Stimulated activated naive CD8-positive, alpha-beta T cell treated with anti-CD3 and anti-CD28 coated beads, Interleukin-15, Interleukin-2, amounts not matched to agents 100 ng/mL and 50 ng/mL, for 24 hours (primary cell): ENCODE measurements around the gene THADA.
"Not testable (repeated sequence)": the region's sequence is repeated elsewhere in the genome, so short reads cannot be mapped to it uniquely, and the experiment has no call there.

Experiments used
- H3K27ac Mint-ChIP-seq: one replicate; pipeline ENCODE4 v1.8.0; 2021; ENCODE audit warnings: mild to moderate bottlenecking, mixed read lengths
- H3K27me3 Mint-ChIP-seq: one replicate; pipeline ENCODE4 v1.8.0; 2021; ENCODE audit warnings: mixed read lengths
- H3K36me3 Mint-ChIP-seq: one replicate; pipeline ENCODE4 v1.8.0; 2021; ENCODE audit warnings: low read depth, mixed read lengths
- H3K4me1 Mint-ChIP-seq: one replicate; pipeline ENCODE4 v1.8.0; 2021; ENCODE audit warnings: low read depth, mixed read lengths
- H3K4me3 Mint-ChIP-seq: one replicate; pipeline ENCODE4 v1.8.0; 2021; ENCODE audit warnings: mild to moderate bottlenecking, mixed read lengths
- H3K9me3 Mint-ChIP-seq: one replicate; pipeline ENCODE4 v1.8.0; 2021; ENCODE audit warnings: mixed read lengths

Gene THADA

DNA sequence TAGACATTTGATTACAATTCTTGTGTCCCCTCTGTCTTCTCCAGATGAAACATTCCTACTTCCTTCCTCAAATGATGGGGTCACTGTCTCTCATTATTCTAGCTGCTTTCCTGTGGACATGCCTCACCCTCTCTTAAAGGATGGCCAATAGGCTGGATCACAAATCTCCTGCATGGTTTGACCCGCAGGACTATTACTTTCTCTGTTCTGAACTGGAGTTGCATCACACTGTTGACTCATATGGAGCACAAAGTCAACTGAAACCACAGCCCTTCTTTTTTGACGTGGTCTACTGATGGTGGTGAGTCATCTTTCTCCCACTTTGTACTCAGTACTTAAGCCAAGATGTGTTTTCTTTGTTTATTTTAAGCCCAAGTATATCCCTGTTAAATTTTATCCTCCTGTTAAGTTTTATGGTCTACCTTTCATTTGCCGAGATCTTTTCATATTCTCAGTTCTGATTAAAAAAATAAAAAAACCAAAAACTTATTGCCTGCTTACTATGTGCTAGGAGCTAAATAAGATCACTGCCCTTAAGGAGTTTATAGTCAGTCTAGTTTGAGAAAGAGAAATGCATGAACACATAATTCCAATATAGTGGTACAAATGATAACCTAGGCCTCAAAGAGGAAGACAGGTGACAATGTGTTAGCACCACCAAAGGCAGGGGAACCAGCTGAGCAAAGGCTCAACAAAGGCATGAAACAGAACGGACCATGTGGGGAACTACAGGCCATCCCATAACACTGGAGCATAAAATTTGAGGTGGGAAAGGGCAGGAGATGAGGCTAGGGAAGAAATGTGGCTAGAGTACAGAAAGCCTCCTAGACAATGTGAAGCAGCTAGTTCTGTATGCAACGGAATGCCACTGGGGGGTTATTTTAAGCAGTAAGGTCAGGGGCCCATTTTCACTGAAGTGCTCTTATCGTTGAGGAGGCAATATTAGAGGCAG, 301.8 kb downstream of the THADA start:
- peaks cover 29% of the 10 kb centered on the region for H3K4me1 Mint-ChIP-seq

GRCh38 chr2:43292851-43293743, 302.7 kb downstream of the THADA start:
- Mint-ChIP-seq H3K27ac (peak overlapping the region; percentile 94), H3K27me3 (no peaks in the 10 kb centered on the region), H3K4me1 (peaks cover 29% of the 10 kb centered on the region), H3K4me3 (peak overlapping the region; percentile 27), H3K9me3 (no peaks in the 10 kb centered on the region), H3K36me3 (peaks cover 57% of the 10 kb centered on the region)

More for the DNA sequence above, 301.8 kb downstream of the THADA start:
- Mint-ChIP-seq H3K4me3 (peak overlapping the region; percentile 27), H3K9me3 (no peaks in the 10 kb centered on the region), H3K36me3 (peaks cover 54% of the 10 kb centered on the region), H3K27me3 (no peaks in the 10 kb centered on the region), H3K27ac (peak overlapping the region; percentile 94)

GRCh38 chr2:43292297-43292696, 303.5 kb downstream of the THADA start:
- Mint-ChIP-seq H3K27ac (no peak overlapping the region), H3K27me3 (no peaks in the 10 kb centered on the region), H3K4me1 (peaks cover 29% of the 10 kb centered on the region), H3K4me3 (no peak overlapping the region), H3K9me3 (no peaks in the 10 kb centered on the region), H3K36me3 (peaks cover 63% of the 10 kb centered on the region)

DNA sequence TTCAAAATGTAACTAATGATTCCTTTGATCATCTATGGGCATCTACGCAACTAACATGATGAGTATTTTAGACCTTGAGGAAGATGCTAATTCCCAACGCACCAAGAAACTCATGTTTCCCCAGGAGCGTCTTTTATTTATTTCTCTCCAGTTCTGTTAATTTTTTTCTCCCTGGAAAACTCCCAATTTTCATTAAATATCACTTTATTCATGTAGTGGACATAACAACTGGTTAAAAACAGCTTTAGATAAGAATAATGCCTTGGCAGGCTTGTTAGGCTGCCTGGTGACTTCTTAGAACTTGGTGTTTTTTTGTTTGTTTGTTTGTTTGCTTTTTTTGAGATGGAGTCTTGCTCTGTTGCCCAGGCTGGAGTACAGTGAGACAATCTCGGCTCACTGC, 306.5 kb downstream of the THADA start:
- Mint-ChIP-seq H3K9me3 (peaks cover 9% of the 10 kb centered on the region), H3K27ac (no peak overlapping the region), H3K27me3 (no peaks in the 10 kb centered on the region), H3K4me3 (no peak overlapping the region), H3K4me1 (peaks cover 17% of the 10 kb centered on the region), H3K36me3 (peaks cover 89% of the 10 kb centered on the region)

GRCh38 chr2:43288417-43289305, 307.2 kb downstream of the THADA start:
- Mint-ChIP-seq H3K4me1 (peaks cover 10% of the 10 kb centered on the region), H3K27ac (no peak overlapping the region), H3K4me3 (no peak overlapping the region), H3K27me3 (no peaks in the 10 kb centered on the region), H3K9me3 (peaks cover 9% of the 10 kb centered on the region), H3K36me3 (peaks cover 92% of the 10 kb centered on the region)

GRCh38 chr2:43285987-43286386, 309.9 kb downstream of the THADA start:
- Mint-ChIP-seq H3K4me3 (no peak overlapping the region), H3K27me3 (no peaks in the 10 kb centered on the region), H3K27ac (no peak overlapping the region), H3K36me3 (peaks cover 94% of the 10 kb centered on the region), H3K4me1 (no peaks in the 10 kb centered on the region), H3K9me3 (peaks cover 9% of the 10 kb centered on the region)

- H3K4me3 Mint-ChIP-seq: no peak overlapping the region
- no peak overlapping the region for H3K27ac Mint-ChIP-seq
- H3K9me3 Mint-ChIP-seq: peaks cover 9% of the 10 kb centered on the region
- H3K36me3 Mint-ChIP-seq: peaks cover 94% of the 10 kb centered on the region
- H3K27me3 Mint-ChIP-seq: no peaks in the 10 kb centered on the region
- H3K4me1 Mint-ChIP-seq: no peaks in the 10 kb centered on the region
Observed at GRCh38 chr2:43284967-43285366, 310.9 kb downstream of the THADA start.

- not testable (repeated sequence) for H3K9me3 Mint-ChIP-seq, H3K27ac Mint-ChIP-seq, H3K4me1 Mint-ChIP-seq, H3K27me3 Mint-ChIP-seq, H3K4me3 Mint-ChIP-seq
- peaks cover 96% of the 10 kb centered on the region for H3K36me3 Mint-ChIP-seq
Observed at GRCh38 chr2:43284347-43284746, 311.5 kb downstream of the THADA start.

- H3K4me1 Mint-ChIP-seq: no peaks in the 10 kb centered on the region
- no peak overlapping the region for H3K27ac Mint-ChIP-seq
- peaks cover 80% of the 10 kb centered on the region for H3K36me3 Mint-ChIP-seq
- H3K27me3 Mint-ChIP-seq: no peaks in the 10 kb centered on the region
- peaks cover 8% of the 10 kb centered on the region for H3K9me3 Mint-ChIP-seq
- no peak overlapping the region for H3K4me3 Mint-ChIP-seq
Observed at GRCh38 chr2:43280994-43281393, 314.8 kb downstream of the THADA start.

GRCh38 chr2:43279317-43279840, 316.5 kb downstream of the THADA start:
- peaks cover 66% of the 10 kb centered on the region for H3K36me3 Mint-ChIP-seq

DNA sequence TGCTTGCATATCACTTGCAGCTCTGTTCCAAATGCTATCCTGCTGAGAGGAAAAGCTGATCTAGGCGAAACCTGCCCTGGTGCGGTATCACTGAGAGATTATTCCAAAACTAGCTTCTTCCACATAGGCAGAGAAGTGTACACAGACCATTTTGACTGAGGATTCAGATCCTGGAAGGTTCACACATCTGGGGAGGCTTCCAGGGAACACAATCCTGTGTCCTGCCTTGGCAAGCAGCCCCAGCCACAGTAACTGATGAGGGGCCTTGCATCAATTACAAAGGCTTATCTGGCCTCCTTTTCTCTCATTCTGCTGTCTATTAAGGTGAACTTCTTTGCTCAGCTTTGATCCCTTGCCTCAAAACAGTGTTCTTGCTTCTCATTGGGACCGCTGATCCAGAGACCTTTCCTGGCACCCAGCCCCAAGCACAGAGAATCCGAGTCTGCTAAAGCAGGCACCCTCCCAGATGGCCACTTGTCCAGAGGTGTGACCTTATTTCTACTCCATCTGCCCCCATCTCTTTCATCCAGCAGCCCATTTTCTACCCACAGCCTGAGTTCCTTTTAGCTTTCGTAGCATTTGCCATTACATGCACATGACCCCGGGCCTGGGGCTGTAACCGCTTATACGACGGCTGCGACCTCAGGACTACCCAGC, 317.1 kb downstream of the THADA start:
- Mint-ChIP-seq H3K27me3 (no peaks in the 10 kb centered on the region), H3K36me3 (peaks cover 66% of the 10 kb centered on the region), H3K4me1 (peaks cover 8% of the 10 kb centered on the region), H3K4me3 (no peak overlapping the region), H3K27ac (no peak overlapping the region), H3K9me3 (no peaks in the 10 kb centered on the region)

More at GRCh38 chr2:43279317-43279840, 316.5 kb downstream of the THADA start:
- peaks cover 1% of the 10 kb centered on the region for H3K4me1 Mint-ChIP-seq
- H3K27me3 Mint-ChIP-seq: no peaks in the 10 kb centered on the region
- H3K9me3 Mint-ChIP-seq: no peaks in the 10 kb centered on the region
- H3K4me3 Mint-ChIP-seq: no peak overlapping the region
- H3K27ac Mint-ChIP-seq: no peak overlapping the region

DNA sequence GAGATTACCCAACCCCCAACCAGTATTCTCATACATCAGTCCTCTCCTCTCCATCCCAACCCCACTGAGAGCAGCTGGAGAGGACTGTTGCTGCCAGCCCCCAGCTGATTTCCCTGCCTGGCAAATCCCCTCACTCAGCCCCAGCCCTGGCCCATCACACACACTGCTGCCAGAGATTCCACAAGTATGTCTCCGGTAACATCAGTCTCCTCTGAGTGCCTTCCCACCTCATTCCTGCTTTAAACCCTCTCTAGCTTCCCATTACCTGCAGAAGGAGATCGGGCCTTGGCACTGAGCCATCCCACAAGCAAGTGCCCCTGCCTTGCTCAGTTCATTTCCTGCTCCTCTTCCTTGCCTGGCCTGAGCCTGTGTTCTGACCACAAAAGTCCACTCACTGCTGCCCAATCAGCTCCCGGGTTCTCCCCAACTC, 318.9 kb downstream of the THADA start:
- Mint-ChIP-seq H3K4me3 (no peak overlapping the region), H3K27ac (no peak overlapping the region), H3K36me3 (peaks cover 53% of the 10 kb centered on the region), H3K9me3 (no peaks in the 10 kb centered on the region), H3K27me3 (no peaks in the 10 kb centered on the region), H3K4me1 (peaks cover 14% of the 10 kb centered on the region)

DNA sequence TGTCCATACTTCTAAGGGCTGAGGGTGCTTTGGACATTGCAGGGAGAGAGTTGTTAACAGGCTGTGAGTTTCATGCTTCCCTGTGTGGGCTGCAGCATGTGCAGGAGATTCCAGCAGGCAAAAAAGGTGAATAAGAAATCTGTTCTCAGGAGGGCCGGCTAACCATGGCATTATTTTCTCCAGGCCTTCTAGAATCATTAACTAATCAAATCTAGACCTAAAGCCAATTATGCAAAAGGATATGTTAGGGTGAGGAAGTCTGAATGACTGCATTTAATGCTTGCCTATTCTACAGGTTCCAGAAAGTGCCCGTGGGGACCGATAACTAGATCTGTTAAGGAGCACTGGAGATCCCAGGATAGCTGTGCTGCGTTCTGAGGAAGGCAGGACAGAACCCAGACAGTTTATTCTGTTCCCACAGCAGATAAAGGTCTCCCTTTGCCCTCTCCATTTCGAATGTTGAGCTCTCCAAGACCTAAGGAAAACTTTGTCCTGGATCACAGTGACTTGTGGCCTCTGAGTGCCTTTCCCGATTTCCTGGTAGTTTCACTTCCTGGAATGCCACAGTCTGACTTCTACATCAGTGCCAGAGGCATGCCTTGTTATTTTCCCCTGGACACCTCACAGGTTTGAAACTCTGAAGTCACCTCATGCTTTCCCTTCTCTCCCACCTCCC, 319.4 kb downstream of the THADA start:
- Mint-ChIP-seq H3K27ac (no peak overlapping the region), H3K4me3 (no peak overlapping the region), H3K36me3 (peaks cover 50% of the 10 kb centered on the region), H3K4me1 (peaks cover 14% of the 10 kb centered on the region), H3K27me3 (no peaks in the 10 kb centered on the region), H3K9me3 (no peaks in the 10 kb centered on the region)
